Measurements from ENCODE around the gene COL4A2.

Gene COL4A2

DNA sequence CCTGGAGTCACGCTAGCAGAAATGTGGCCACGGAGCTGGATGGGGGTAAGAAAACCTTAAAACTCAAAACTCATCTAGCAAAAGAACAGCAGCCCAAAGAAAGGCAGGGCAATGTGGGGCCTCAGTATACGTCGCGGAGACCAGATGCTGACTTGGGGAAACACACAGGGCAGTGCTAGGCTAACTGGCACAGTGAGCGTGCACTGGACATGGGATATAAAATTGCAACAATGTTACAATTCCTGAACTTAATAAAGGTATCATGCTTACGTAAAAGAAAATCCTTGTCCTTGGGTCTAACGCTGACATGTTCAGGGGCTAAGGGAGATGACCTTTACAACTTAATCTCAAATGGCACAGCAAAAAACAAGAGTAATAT is 40.7 kb upstream of the COL4A2 start:
- Histone ChIP-seq H4K20me1 (ENCODE audit: insufficient read depth, low read length) (no peaks in the 10 kb centered on the region), H3K9me3 (ENCODE audit: low read length) (no peaks in the 10 kb centered on the region), H3K79me2 (ENCODE audit: insufficient read depth, low read length) (no peaks in the 10 kb centered on the region), H3K4me2 (ENCODE audit: low read length) (no peak overlapping the region), H3K27ac (ENCODE audit: low read depth, low read length, poor library complexity, severe bottlenecking) (no peak overlapping the region), H3K36me3 (ENCODE audit: insufficient read depth, low read length) (no peaks in the 10 kb centered on the region), H2AFZ (ENCODE audit: low read length) (no peak overlapping the region), H3K27me3 (ENCODE audit: insufficient read depth, low read length) (0 out of 2 replicates have a peak, but pooled peaks cover 1% of the 10 kb centered on the region), H3K4me3 (ENCODE audit: low read depth, low read length, poor library complexity, severe bottlenecking) (no peak overlapping the region), H3F3A (ENCODE audit: insufficient read depth, low read length) (no peaks in the 10 kb centered on the region), H3K9ac (ENCODE audit: low read length) (no peak overlapping the region), H3K4me1 (ENCODE audit: insufficient read depth, low read length, severe bottlenecking) (no peaks in the 10 kb centered on the region), H3K9me2 (ENCODE audit: low read depth, low read length) (no peaks in the 10 kb centered on the region)
- no peak for TF ChIP-seq EZH2 (IDR thresholded peaks at IDR 0.05; ENCODE audit: borderline replicate concordance, low read length)
- TF ChIP-seq, protein P1, sequence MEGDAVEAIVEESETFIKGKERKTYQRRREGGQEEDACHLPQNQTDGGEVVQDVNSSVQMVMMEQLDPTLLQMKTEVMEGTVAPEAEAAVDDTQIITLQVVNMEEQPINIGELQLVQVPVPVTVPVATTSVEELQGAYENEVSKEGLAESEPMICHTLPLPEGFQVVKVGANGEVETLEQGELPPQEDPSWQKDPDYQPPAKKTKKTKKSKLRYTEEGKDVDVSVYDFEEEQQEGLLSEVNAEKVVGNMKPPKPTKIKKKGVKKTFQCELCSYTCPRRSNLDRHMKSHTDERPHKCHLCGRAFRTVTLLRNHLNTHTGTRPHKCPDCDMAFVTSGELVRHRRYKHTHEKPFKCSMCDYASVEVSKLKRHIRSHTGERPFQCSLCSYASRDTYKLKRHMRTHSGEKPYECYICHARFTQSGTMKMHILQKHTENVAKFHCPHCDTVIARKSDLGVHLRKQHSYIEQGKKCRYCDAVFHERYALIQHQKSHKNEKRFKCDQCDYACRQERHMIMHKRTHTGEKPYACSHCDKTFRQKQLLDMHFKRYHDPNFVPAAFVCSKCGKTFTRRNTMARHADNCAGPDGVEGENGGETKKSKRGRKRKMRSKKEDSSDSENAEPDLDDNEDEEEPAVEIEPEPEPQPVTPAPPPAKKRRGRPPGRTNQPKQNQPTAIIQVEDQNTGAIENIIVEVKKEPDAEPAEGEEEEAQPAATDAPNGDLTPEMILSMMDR (IDR thresholded peaks at IDR 0.05; ENCODE audit: low read length): no peak

DNA sequence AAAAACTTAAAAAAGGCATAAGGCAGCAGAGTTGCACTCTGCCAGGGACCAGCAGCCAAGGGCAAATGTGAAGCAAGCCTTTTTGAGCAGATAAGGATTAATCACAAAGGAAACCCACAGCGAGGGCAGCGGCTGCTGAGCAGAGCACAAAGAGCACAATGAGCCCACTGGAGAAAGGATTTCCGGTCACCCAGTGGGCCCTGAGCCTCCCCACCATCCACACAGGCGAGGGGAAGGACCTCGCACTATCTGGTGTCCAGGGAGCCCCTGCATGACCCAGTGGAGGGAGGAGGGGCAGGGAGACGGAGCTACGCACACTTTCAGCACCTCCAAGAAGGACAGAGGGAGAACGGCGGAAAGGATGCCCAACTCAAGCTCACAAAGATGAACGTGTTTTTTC is 40.1 kb upstream of the COL4A2 start:
- Histone ChIP-seq H3K4me1 (ENCODE audit: insufficient read depth, low read length, severe bottlenecking) (no peaks in the 10 kb centered on the region), H4K20me1 (ENCODE audit: insufficient read depth, low read length) (no peaks in the 10 kb centered on the region), H3K9me2 (ENCODE audit: low read depth, low read length) (no peaks in the 10 kb centered on the region), H3K27me3 (ENCODE audit: insufficient read depth, low read length) (0 out of 2 replicates have a peak, but pooled peaks cover 6% of the 10 kb centered on the region), H3K36me3 (ENCODE audit: insufficient read depth, low read length) (no peaks in the 10 kb centered on the region), H3K9me3 (ENCODE audit: low read length) (no peaks in the 10 kb centered on the region), H3F3A (ENCODE audit: insufficient read depth, low read length) (no peaks in the 10 kb centered on the region), H3K4me2 (ENCODE audit: low read length) (no peak overlapping the region), H2AFZ (ENCODE audit: low read length) (no peak overlapping the region), H3K4me3 (ENCODE audit: low read depth, low read length, poor library complexity, severe bottlenecking) (no peak overlapping the region), H3K9ac (ENCODE audit: low read length) (no peak overlapping the region), H3K79me2 (ENCODE audit: insufficient read depth, low read length) (no peaks in the 10 kb centered on the region), H3K27ac (ENCODE audit: low read depth, low read length, poor library complexity, severe bottlenecking) (no peak overlapping the region)
- TF ChIP-seq, protein P1 (IDR thresholded peaks at IDR 0.05; ENCODE audit: low read length): no peak
- TF ChIP-seq EZH2 (IDR thresholded peaks at IDR 0.05; ENCODE audit: borderline replicate concordance, low read length): no peak

DNA sequence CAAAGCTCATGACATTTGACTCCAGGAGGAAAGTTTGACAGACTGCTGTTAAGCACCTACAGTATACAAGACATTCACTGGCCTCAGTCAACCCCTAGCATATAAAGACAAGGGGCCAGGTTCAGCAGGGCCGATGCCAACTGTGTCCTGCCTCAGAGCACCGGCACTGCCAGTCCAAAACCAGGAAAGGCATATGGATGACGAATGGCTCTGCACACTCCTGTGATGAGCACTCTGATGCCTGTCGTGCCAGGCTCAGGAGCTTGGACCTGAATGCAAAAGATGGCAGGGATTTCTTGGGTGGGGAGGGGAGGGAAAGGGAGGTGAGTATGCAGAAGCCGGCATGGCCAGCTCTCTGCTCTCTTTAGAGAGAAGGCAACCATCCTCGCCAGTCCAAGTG is 39.0 kb upstream of the COL4A2 start:
- no peak for TF ChIP-seq EZH2 (IDR thresholded peaks at IDR 0.05; ENCODE audit: borderline replicate concordance, low read length)
- TF ChIP-seq, protein P1 (IDR thresholded peaks at IDR 0.05; ENCODE audit: low read length): no peak
- H4K20me1 ChIP-seq (ENCODE audit: insufficient read depth, low read length): no peaks in the 10 kb centered on the region
- no peak overlapping the region for H3K4me3 ChIP-seq (ENCODE audit: low read depth, low read length, poor library complexity, severe bottlenecking)
- H3K4me1 ChIP-seq (ENCODE audit: insufficient read depth, low read length, severe bottlenecking): no peaks in the 10 kb centered on the region
- H3K9me3 ChIP-seq (ENCODE audit: low read length): no peaks in the 10 kb centered on the region
- no peaks in the 10 kb centered on the region for H3K9me2 ChIP-seq (ENCODE audit: low read depth, low read length)
- H3K36me3 ChIP-seq (ENCODE audit: insufficient read depth, low read length): no peaks in the 10 kb centered on the region
- H3K27me3 ChIP-seq (ENCODE audit: insufficient read depth, low read length): 0 out of 2 replicates have a peak, but pooled peaks cover 6% of the 10 kb centered on the region
- no peaks in the 10 kb centered on the region for H3F3A ChIP-seq (ENCODE audit: insufficient read depth, low read length)
- no peak overlapping the region for H2AFZ ChIP-seq (ENCODE audit: low read length)
- no peak overlapping the region for H3K27ac ChIP-seq (ENCODE audit: low read depth, low read length, poor library complexity, severe bottlenecking)
- H3K79me2 ChIP-seq (ENCODE audit: insufficient read depth, low read length): no peaks in the 10 kb centered on the region
- H3K4me2 ChIP-seq (ENCODE audit: low read length): no peak overlapping the region
- H3K9ac ChIP-seq (ENCODE audit: low read length): no peak overlapping the region
